ENCODE data around the gene EHMT2. TPM values are rescaled to one million over a fixed set of nuclear protein-coding genes. Genes with fewer than 3 reads are reported as not detected.

The EHMT2 gene
- total and polyA plus RNA-seq, 2 of the 13 experiments (the other 11 are each of a cell fraction or from before 2014, with no cell fraction given), result 55.2 to 69.2 TPM

DNA sequence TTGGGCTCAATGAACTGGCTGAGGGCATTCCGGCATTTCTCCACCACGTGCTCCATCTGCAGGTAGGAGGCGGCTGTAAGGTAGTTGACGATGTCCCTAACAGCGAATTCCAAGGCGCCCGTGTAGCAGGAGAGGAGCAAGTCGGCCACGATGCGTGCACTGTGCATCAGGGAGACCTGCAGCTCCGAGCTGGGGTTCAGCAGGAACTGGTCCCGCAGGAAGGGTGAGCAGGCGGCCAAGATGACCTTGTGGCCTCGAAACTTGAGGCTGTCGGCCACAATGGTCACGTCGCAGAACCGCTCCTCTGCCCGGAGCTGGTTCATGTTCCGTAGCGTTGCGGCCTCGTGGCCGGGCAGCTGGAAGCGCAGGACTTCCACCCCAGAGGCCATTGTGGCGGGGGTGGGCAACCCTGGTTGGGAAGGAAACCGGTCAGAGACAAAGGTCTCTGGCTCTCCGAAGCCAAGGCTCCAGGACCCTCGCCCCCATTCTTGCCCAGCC is 3.5 kb upstream of the EHMT2 start (continued):
- TF ChIP-seq, protein P1, sequence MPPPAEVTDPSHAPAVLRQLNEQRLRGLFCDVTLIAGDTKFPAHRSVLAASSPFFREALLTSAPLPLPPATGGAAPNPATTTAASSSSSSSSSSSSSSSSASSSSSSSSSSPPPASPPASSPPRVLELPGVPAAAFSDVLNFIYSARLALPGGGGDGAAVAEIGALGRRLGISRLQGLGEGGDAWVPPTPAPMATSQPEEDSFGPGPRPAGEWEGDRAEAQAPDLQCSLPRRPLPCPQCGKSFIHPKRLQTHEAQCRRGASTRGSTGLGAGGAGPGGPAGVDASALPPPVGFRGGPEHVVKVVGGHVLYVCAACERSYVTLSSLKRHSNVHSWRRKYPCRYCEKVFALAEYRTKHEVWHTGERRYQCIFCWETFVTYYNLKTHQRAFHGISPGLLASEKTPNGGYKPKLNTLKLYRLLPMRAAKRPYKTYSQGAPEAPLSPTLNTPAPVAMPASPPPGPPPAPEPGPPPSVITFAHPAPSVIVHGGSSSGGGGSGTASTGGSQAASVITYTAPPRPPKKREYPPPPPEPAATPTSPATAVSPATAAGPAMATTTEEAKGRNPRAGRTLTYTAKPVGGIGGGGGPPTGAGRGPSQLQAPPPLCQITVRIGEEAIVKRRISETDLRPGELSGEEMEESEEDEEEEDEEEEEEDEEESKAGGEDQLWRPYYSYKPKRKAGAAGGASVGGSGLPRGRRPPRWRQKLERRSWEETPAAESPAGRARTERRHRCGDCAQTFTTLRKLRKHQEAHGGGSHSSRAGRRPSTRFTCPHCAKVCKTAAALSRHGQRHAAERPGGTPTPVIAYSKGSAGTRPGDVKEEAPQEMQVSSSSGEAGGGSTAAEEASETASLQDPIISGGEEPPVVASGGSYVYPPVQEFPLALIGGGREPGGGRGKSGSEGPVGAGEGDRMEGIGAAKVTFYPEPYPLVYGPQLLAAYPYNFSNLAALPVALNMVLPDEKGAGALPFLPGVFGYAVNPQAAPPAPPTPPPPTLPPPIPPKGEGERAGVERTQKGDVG (CRISPR knock-in tag; IDR thresholded peaks at IDR 0.05; ENCODE audit: borderline replicate concordance), result peak; percentile 80; the same call in 1 of the 2 replicates
- TF ChIP-seq, protein P2, sequence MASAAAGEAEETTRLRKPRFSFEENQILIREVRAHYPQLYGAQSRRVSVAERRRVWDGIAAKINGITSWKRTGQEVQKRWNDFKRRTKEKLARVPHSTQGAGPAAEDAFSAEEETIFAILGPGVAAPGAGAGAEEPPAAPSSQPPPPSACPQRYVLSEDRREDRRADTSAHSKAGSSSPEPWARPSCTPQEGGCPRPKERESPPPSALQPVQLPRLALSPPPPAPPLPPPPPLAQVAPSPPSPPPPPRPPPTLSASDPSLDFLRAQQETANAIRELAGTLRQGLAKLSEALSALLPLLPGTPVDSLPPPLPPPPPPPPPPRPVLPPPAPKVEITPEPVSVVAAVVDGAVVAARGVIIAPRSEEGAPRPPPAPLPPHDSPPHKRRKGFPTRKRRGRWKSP (CRISPR knock-in tag; IDR thresholded peaks at IDR 0.05), result no peak
- TF ChIP-seq, protein P3, sequence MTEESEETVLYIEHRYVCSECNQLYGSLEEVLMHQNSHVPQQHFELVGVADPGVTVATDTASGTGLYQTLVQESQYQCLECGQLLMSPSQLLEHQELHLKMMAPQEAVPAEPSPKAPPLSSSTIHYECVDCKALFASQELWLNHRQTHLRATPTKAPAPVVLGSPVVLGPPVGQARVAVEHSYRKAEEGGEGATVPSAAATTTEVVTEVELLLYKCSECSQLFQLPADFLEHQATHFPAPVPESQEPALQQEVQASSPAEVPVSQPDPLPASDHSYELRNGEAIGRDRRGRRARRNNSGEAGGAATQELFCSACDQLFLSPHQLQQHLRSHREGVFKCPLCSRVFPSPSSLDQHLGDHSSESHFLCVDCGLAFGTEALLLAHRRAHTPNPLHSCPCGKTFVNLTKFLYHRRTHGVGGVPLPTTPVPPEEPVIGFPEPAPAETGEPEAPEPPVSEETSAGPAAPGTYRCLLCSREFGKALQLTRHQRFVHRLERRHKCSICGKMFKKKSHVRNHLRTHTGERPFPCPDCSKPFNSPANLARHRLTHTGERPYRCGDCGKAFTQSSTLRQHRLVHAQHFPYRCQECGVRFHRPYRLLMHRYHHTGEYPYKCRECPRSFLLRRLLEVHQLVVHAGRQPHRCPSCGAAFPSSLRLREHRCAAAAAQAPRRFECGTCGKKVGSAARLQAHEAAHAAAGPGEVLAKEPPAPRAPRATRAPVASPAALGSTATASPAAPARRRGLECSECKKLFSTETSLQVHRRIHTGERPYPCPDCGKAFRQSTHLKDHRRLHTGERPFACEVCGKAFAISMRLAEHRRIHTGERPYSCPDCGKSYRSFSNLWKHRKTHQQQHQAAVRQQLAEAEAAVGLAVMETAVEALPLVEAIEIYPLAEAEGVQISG (CRISPR knock-in tag; IDR thresholded peaks at IDR 0.05), result peak; percentile 39
- TF ChIP-seq, protein P4, sequence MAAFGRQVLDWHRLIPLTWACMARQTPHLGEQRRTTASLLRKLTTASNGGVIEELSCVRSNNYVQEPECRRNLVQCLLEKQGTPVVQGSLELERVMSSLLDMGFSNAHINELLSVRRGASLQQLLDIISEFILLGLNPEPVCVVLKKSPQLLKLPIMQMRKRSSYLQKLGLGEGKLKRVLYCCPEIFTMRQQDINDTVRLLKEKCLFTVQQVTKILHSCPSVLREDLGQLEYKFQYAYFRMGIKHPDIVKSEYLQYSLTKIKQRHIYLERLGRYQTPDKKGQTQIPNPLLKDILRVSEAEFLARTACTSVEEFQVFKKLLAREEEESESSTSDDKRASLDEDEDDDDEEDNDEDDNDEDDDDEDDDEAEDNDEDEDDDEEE (CRISPR knock-in tag; IDR thresholded peaks at IDR 0.05), result no peak
- no peak for TF ChIP-seq MAZ (IDR thresholded peaks at IDR 0.05; ENCODE audit: borderline replicate concordance, low read depth, low read length)
- TF ChIP-seq MAZ (CRISPR knock-in tag; IDR thresholded peaks at IDR 0.05; ENCODE audit: low read depth), result no peak
- TF ChIP-seq, protein P5, sequence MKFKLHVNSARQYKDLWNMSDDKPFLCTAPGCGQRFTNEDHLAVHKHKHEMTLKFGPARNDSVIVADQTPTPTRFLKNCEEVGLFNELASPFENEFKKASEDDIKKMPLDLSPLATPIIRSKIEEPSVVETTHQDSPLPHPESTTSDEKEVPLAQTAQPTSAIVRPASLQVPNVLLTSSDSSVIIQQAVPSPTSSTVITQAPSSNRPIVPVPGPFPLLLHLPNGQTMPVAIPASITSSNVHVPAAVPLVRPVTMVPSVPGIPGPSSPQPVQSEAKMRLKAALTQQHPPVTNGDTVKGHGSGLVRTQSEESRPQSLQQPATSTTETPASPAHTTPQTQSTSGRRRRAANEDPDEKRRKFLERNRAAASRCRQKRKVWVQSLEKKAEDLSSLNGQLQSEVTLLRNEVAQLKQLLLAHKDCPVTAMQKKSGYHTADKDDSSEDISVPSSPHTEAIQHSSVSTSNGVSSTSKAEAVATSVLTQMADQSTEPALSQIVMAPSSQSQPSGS (CRISPR knock-in tag; IDR thresholded peaks at IDR 0.05), result no peak
- TF ChIP-seq PHF8 (CRISPR knock-in tag; IDR thresholded peaks at IDR 0.05), result 0 out of 2 replicates have a peak, but pooled peaks have one; percentile 10
- TF ChIP-seq, protein P6, sequence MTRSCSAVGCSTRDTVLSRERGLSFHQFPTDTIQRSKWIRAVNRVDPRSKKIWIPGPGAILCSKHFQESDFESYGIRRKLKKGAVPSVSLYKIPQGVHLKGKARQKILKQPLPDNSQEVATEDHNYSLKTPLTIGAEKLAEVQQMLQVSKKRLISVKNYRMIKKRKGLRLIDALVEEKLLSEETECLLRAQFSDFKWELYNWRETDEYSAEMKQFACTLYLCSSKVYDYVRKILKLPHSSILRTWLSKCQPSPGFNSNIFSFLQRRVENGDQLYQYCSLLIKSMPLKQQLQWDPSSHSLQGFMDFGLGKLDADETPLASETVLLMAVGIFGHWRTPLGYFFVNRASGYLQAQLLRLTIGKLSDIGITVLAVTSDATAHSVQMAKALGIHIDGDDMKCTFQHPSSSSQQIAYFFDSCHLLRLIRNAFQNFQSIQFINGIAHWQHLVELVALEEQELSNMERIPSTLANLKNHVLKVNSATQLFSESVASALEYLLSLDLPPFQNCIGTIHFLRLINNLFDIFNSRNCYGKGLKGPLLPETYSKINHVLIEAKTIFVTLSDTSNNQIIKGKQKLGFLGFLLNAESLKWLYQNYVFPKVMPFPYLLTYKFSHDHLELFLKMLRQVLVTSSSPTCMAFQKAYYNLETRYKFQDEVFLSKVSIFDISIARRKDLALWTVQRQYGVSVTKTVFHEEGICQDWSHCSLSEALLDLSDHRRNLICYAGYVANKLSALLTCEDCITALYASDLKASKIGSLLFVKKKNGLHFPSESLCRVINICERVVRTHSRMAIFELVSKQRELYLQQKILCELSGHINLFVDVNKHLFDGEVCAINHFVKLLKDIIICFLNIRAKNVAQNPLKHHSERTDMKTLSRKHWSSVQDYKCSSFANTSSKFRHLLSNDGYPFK (CRISPR knock-in tag; IDR thresholded peaks at IDR 0.05; ENCODE audit: borderline replicate concordance), result peak; percentile 18; the same call in 1 of the 2 replicates
- no peak for TF ChIP-seq TSC22D2 (CRISPR knock-in tag; IDR thresholded peaks at IDR 0.05; ENCODE audit: borderline replicate concordance)

Data from HepG2 (cell line).